Measurements from ENCODE around the gene DMGDH. TPM values are rescaled to one million over a fixed set of nuclear protein-coding genes. Genes with fewer than 3 reads are reported as not detected.

Gene DMGDH
- total RNA-seq, 1 donor from 2014 or later = 3.8 TPM

DNA sequence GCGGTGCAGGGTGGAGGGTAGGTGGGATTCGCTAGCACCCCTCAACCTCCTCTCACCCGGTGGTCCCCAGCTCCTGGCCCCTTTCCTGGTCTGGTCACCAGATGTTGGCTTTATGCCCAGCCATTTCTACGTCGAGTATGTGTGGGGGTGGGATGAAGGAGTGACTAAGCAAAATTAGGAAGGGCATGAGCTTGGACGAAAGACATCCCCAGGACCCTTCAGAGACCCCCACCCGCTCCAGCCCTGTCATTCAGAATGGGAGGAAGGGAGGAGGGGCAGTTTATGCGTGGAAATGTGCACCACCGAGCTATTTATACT is 835 bp upstream of the DMGDH start:
- DNase-seq (ENCODE audit: low spot score) = no peak

- DNase-seq (ENCODE audit: low spot score) = no peak
These were observed 7.0 kb downstream of the DMGDH start for GRCh38 chr5:79062436-79062835.

- no peak for DNase-seq (ENCODE audit: low spot score)
These were observed 9.8 kb downstream of the DMGDH start for GRCh38 chr5:79059674-79060073.

DNA sequence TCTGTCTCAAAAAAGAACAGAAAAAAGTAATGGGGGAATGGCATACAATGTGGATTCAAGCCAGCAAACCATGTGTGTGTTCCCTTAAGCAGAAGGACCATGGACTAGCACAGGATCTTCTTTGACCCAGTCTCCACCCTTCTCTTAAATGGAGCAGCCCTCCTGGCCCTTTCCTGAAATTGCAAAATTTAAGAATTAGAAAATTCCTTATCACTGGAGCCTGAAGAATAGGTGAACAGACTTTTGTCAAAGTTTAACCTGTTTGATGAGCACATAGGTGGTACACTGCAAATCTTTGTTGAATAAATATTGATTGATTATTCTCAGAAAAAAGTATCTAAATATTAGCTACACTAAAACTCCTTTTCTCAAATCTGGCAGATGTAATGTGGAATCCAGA is 12.6 kb downstream of the DMGDH start:
- DNase-seq (ENCODE audit: low spot score) = no peak

DNA sequence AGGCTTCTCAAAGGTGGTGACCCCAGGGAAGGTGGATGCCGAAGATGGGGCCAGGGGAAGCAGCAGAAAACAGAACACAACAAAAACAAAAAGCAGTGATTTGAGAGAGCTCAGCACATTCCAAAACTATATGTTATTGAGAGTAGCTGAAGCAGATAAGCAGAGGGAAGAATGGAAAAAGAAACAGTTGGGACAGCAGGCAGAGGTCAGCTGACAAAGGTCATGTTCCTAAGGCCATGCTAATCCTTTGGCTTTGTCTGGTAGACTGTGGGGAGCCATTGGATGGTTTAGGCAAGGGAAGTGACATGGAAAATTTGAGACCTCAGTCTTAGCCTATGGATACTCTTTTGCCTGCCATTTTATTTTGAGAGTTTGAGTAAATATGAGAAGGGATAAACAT is 14.5 kb downstream of the DMGDH start:
- no peak for DNase-seq (ENCODE audit: low spot score)

GRCh38 chr5:79053321-79053720 is 16.2 kb downstream of the DMGDH start:
- no peak for DNase-seq (ENCODE audit: low spot score)

- DNase-seq (ENCODE audit: low spot score) = no peak
These were observed 19.0 kb downstream of the DMGDH start for GRCh38 chr5:79050498-79050897.

GRCh38 chr5:79048437-79048836 is 21.0 kb downstream of the DMGDH start:
- DNase-seq (ENCODE audit: low spot score) = no peak

DNA sequence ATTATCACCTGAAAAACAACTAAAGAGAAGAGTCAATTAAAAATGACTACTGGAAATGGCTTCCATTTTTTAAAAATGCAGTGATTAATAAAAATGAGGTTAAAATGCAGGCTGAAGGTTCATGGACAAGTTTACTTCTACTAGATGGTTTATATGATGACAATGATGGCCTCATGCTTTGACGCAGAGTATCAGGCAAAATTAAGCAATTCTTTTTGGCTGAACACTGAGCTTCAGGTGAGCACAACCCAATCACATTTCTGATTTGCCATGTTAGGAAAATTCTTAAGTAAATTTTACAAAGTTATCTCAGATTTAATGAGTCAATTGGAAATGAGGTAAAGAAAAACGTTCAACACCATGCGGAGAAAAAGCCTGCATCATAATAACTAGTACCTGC is 22.3 kb downstream of the DMGDH start:
- no peak for DNase-seq (ENCODE audit: low spot score)

GRCh38 chr5:79042188-79042587 is 27.3 kb downstream of the DMGDH start:
- no peak for DNase-seq (ENCODE audit: low spot score)

- DNase-seq (ENCODE audit: low spot score) = no peak
These were observed 32.7 kb downstream of the DMGDH start for GRCh38 chr5:79036769-79037168.

GRCh38 chr5:79035237-79035636 is 34.2 kb downstream of the DMGDH start:
- no peak for DNase-seq (ENCODE audit: low spot score)

DNA sequence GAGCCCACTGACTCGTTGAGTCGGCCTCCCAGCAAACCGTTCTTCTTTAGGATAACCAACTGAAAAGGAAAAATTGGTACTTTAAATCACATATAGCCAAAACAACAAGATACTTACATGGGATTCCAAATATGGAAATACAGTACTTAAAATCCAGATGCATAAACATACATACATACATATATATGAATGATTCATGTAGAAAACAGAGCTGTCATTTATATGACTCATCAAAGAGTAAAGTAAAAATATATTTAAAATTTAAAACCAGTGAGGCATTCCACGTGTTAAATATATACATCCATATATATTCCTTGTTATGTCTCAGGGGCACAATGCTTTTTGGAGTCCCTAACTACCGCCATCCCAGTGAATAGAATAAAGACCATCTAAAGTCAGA is 36.7 kb downstream of the DMGDH start:
- no peak for DNase-seq (ENCODE audit: low spot score)

DNA sequence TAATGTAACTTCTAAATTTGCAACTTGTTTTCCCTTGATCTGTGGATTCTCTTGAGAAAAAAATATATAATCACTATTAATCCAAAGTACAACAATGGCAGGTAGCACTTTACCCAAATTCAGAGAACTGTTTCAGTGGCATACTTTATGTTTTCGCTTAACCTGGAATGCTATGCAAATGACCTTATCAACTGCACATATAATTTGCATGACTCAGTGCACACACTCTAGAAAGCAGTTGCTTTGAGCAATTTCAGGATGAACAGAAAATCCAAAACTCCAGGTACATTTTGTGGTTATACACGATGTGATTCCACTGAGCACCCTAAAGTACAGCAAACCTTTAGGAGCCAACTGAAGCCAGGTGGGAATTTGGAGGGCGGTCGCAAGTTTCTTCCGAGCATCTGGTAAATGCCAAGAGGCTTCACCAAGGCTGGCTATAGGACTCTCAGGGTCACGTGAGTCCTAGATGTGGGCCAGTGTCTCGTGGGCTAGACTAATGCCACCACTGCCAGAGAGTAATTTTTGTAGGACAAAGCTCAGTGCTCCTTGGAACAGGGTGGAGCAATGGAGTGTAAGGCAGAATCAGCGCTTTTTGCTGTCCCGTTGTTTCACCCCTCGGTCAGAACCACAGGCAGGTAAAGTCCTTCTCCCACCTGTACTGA is 37.3 kb downstream of the DMGDH start:
- no peak for DNase-seq (ENCODE audit: low spot score)

GRCh38 chr5:79031485-79031867 is 38.0 kb downstream of the DMGDH start:
- DNase-seq (ENCODE audit: low spot score) = no peak

DNA sequence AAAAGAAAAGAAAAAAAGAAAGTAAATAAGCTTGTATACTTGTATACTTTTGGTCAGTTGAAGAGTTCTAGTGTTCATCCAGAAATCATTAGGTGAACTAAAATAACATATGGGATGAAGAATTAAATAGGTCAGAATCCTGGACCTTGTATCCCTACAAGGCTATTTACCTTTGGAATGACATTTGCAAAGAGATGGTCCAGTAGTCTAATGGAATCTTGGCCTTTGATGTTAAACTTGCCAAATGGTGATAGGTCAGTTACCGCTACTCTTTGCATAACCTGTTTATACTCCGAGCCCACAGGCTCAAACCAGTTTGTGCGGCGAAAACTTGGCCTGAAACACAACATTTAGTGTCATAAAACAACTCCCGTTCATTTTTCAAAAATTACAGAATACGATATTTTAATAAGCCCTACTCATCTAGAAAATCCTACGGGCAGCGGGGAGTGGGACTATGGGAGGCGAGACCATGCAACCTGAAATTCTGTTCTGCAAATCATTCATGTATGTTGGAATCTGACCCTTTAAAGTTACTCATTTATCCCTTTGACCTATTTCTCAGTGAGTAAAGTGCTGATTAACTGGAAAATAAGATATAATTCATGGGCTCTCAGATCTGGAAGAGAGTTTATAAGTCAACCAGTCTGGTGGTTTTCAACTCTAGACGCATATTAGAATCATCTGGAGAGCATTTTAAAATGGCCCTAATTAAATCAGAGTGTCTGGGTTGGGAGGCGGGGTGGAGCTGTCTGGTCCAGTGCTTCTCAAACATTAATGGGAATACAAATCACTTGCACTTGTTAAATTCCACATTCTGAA is 38.6 kb downstream of the DMGDH start:
- DNase-seq (ENCODE audit: low spot score) = no peak

- DNase-seq (ENCODE audit: low spot score) = peak; percentile 66
These were observed 44.4 kb downstream of the DMGDH start for GRCh38 chr5:79025054-79025472.

- no peak for DNase-seq (ENCODE audit: low spot score)
These were observed 45.5 kb downstream of the DMGDH start for GRCh38 chr5:79023947-79024346.

GRCh38 chr5:79023348-79023747 is 46.1 kb downstream of the DMGDH start:
- no peak for DNase-seq (ENCODE audit: low spot score)

DNA sequence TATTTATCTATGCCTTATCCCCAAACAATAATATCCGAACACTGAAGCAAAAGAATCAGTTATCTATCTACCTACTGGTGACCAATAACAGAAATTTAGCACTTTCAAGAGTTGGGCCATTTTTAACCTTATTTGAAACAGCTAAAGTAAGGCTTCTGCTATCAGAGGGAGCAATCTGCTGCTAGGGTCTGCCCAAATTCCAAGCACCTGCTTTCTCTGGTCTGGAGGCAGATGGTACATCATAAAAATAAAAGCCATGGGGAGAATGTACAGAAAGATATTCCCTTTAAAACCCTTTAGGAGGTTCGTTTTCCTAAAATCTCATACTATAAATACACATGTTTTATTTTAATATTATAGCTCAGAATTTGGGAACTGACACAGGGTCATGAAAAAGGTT is 46.7 kb downstream of the DMGDH start:
- no peak for DNase-seq (ENCODE audit: low spot score)

GRCh38 chr5:79021753-79022152 is 47.7 kb downstream of the DMGDH start:
- DNase-seq (ENCODE audit: low spot score) = no peak

DNA sequence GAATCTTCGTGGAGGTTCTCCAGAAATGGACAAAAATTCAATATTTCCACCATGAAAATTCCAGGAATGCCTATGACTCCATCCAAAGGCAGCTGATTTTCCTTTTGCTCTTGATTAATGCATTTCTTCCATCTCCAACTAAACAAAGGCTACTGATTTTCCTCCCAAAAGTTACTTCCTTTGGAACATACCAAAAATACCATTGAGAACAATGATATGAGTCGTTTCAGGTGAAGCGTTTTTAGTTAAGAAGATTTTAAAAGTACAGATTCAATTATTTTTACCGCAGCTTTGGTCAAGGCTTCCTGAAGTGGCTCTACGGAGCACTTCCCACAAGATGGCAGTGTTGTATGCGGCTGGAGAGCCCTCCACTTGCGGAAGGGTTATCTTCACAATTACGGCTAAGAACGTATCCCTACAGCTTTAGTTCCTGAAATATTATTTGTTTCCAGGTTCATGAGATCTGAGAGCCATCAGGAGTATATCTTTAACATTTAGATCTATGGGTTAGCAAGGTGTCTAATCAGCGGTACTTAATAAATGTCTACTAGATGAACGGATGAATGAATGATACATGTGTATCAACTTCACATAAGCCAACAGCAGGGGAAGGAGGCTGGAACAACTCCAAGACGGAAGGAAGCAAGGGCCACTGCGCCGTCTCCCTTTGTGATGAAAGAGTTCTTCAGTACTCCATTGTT is 48.5 kb downstream of the DMGDH start:
- DNase-seq (ENCODE audit: low spot score) = peak; percentile 67

DNA sequence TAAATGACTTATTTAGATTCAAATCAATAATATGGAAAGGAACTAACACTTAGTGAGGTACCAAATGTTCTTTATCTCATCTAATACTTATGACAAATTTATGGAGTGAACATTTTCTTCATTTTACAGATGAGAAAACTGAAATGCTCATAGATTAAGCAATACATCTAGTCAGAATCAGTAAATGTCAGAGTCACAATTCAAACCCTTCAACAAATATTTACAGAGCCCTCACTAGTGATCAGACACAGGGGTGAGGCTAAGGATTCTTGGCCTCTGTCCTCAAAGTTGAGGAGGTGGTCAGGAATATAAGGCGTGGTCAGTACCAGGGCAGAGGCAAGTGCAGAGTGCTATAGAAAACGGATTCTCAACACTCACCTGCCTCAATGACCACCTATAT is 54.8 kb downstream of the DMGDH start:
- no peak for DNase-seq (ENCODE audit: low spot score)

All from ureter (tissue), 1 donor.